ENCODE data around the gene ARMH3. TPM values are rescaled to one million over a fixed set of nuclear protein-coding genes. Genes with fewer than 3 reads are reported as not detected.

ARMH3 gene
- total and polyA plus RNA-seq, 10 of the 15 experiments (the other 5 are each of a cell fraction or from before 2014, with no cell fraction given), result 13.0 to 33.0 (median 16.4) TPM

DNA sequence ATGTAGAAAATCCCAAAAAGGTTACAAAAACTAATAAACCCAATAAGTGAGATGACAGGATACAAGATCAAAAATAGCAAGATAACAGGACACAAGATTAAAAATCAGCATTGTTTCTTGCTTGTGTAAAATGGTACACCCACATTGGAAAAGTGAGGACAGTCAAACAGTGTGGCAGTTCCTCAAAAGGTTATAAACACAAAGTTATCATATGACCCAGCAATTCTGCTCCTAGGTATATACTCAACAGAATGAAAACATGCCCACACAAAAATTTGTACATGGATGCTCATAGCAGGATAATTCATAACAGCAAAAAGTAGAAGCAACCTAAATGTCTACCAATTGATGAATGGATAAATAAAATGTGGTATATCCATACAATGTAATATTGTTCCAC, 105.8 kb downstream of the ARMH3 start:
- DNase-seq (ENCODE audit: low read depth, low spot score), result no peak
- POLR2A ChIA-PET, result no interaction called here
- FAIRE-seq, result no peak
- in situ Hi-C loops (cut with MboI), result no loop called here
- peaks cover 3 to 31% of the 10 kb centered on the region in 2 experiments for H3K36me3 ChIP-seq (ENCODE audit: control insufficient read depth in 2 of 2, insufficient read depth in 2 of 2, low read length in 1 of 2)
- CTCF ChIA-PET, result no interaction called here
- RAD21 ChIA-PET (ENCODE audit: unreplicated experiment), result no interaction called here
- SMC1A ChIA-PET (ENCODE audit: uncharacterized antibody, unreplicated experiment), result interaction anchor here (1.0 to 1.1 kb wide), 2 partner anchors 10 to 67 kb away, joined by 3 read pairs; no protein-coding TSS in a partner anchor
- TF ChIP-seq CBX5 (IDR thresholded peaks at IDR 0.05; ENCODE audit: low read depth) (0 out of 2 replicates have a peak, but pooled peaks have one; percentile 19), NR2C2 (IDR thresholded peaks at IDR 0.05; ENCODE audit: borderline replicate concordance, control insufficient read depth, insufficient read length, low read depth) (no peak)
- no peak for ATAC-seq
- H3K27me3 ChIP-seq (replicated peaks in 1 of 2; ENCODE audit: control insufficient read depth in 2 of 2, insufficient read depth in 2 of 2, low read length in 1 of 2), result no peaks in the 10 kb centered on the region
- no peaks in the 10 kb centered on the region for H4K20me1 ChIP-seq (ENCODE audit: control insufficient read depth, insufficient read depth)
- no peak overlapping the region for H2AFZ ChIP-seq (ENCODE audit: control insufficient read depth, low read depth, low read length)
- no peak overlapping the region for H3K4me2 ChIP-seq (ENCODE audit: control insufficient read depth, insufficient read depth)
- BruUV-seq (replicated peaks), result no TSS peak
- peaks cover 11% of the 10 kb centered on the region for H3K9me3 ChIP-seq (replicated peaks; ENCODE audit: control insufficient read depth, insufficient read depth, low read length)
- H3K27ac ChIP-seq (ENCODE audit: control insufficient read depth, insufficient read depth), result no peak overlapping the region
- intact Hi-C loops (cut with micrococcal nuclease; ENCODE audit: unreplicated experiment), result no loop called here
- H3K9ac ChIP-seq (ENCODE audit: control insufficient read depth, insufficient read depth, low read length), result no peak overlapping the region
- no peaks in the 10 kb centered on the region; the same call in 1 of the 2 replicates for H3K79me2 ChIP-seq (ENCODE audit: control insufficient read depth, insufficient read depth, low read length)
- no peak overlapping the region for H3K4me3 ChIP-seq
- 0 out of 2 replicates have a peak, but pooled peaks cover 6% of the 10 kb centered on the region for H3K4me1 ChIP-seq (ENCODE audit: control insufficient read depth, insufficient read depth, low read length)

DNA sequence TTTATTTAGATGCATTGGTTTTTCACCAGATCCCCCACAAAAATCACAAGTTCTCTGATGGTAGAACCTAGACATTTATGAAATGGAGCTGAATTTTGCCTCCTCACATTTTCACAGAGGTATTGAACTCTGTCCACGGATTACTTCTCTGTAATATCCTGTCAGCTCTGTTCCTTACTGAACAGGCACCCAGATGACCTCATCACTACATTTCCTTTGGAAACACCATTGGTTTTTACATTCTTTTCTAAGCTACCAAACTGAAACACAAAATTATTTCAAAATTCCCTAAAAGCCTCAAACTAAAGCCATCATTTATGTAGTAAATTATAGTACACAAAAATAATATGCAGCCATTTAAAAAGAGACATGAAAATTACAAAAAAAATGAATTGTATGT, 114.1 kb downstream of the ARMH3 start:
- intact Hi-C loops (cut with micrococcal nuclease; ENCODE audit: unreplicated experiment), result no loop called here
- H3K4me3 ChIP-seq, result no peak overlapping the region
- no peak overlapping the region for H3K27ac ChIP-seq (ENCODE audit: control insufficient read depth, insufficient read depth)
- BruUV-seq (replicated peaks), result no TSS peak
- DNase-seq (ENCODE audit: low read depth, low spot score) (no peak), FAIRE-seq (no peak), ATAC-seq (no peak)
- 50% methylated on average over 1 of the region's 1 CpG for WGBS (ENCODE audit: insufficient coverage, insufficient replicate concordance, low lambda C conversion rate, missing lambda C conversion rate)
- H3K79me2 ChIP-seq (ENCODE audit: control insufficient read depth, insufficient read depth, low read length), result no peaks in the 10 kb centered on the region
- H2AFZ ChIP-seq (ENCODE audit: control insufficient read depth, low read depth, low read length), result no peak overlapping the region
- in situ Hi-C loops (cut with MboI), result no loop called here
- H3K9ac ChIP-seq (ENCODE audit: control insufficient read depth, insufficient read depth, low read length), result no peak overlapping the region
- POLR2A ChIA-PET, result interaction anchor here (0.7 to 1.5 kb wide), 5 partner anchors 11 to 30 kb away, joined by 3 to 5 read pairs (median 3); no protein-coding TSS in a partner anchor
- CTCF ChIA-PET, result interaction anchor here (0.9 to 2.6 kb wide), 10 partner anchors 9 to 288 kb away, joined by 3 to 10 read pairs (median 3); no protein-coding TSS in a partner anchor
- RAD21 ChIA-PET (ENCODE audit: unreplicated experiment), result interaction anchor here (0.7 to 1.8 kb wide), 9 partner anchors 9 to 68 kb away, joined by 3 to 7 read pairs (median 3); no protein-coding TSS in a partner anchor
- H3K4me2 ChIP-seq (ENCODE audit: control insufficient read depth, insufficient read depth), result no peak overlapping the region
- H3K9me3 ChIP-seq (replicated peaks; ENCODE audit: control insufficient read depth, insufficient read depth, low read length), result no peaks in the 10 kb centered on the region
- H3K36me3 ChIP-seq (ENCODE audit: control insufficient read depth in 2 of 2, insufficient read depth in 2 of 2, low read length in 1 of 2), result peaks cover 0 to 5% of the 10 kb centered on the region in 2 experiments; a peak in 3 of 4 replicates
- no peaks in the 10 kb centered on the region for H3K27me3 ChIP-seq (replicated peaks in 1 of 2; ENCODE audit: control insufficient read depth in 2 of 2, insufficient read depth in 2 of 2, low read length in 1 of 2)
- SMC1A ChIA-PET (ENCODE audit: uncharacterized antibody, unreplicated experiment), result interaction anchor here (0.7 to 5.5 kb wide), 19 partner anchors 8 to 90 kb away, joined by 3 to 45 read pairs (median 4); no protein-coding TSS in a partner anchor
- H4K20me1 ChIP-seq (ENCODE audit: control insufficient read depth, insufficient read depth), result no peaks in the 10 kb centered on the region
- peaks cover 4% of the 10 kb centered on the region for H3K4me1 ChIP-seq (ENCODE audit: control insufficient read depth, insufficient read depth, low read length)
- TF ChIP-seq BMI1 (IDR thresholded peaks at IDR 0.05; ENCODE audit: borderline replicate concordance), result no peak
- TF ChIP-seq RFX5 (IDR thresholded peaks at IDR 0.05; ENCODE audit: low read depth, low read length), result no peak
- no peak for TF ChIP-seq CEBPB (IDR thresholded peaks at IDR 0.05; ENCODE audit: borderline replicate concordance in 1 of 2, low read depth in 2 of 2, low read length in 2 of 2)
- no peak for TF ChIP-seq IKZF1 (conservative IDR thresholded peaks at IDR 0.05)
- TF ChIP-seq YY1 (IDR thresholded peaks at IDR 0.05; ENCODE audit: low read depth, low read length), result no peak
- TF ChIP-seq POLR2A (IDR thresholded peaks at IDR 0.05; ENCODE audit: low read depth, low read length), result no peak
- TF ChIP-seq ZNF217 (IDR thresholded peaks at IDR 0.05), result no peak
- TF ChIP-seq TCF7 (IDR thresholded peaks at IDR 0.05; ENCODE audit: borderline replicate concordance), result no peak
- no peak for TF ChIP-seq CREB1 (IDR thresholded peaks at IDR 0.05; ENCODE audit: low read depth)
- TF ChIP-seq NFXL1 (IDR thresholded peaks at IDR 0.05; ENCODE audit: borderline replicate concordance), result no peak
